SH-SY5Y (cell line): Measurements from ENCODE around the gene KRTAP10-5.

Experiments
- GATA2 ChIP-seq: IDR thresholded peaks from 2 replicates; pipeline ENCODE4 v1.6.1; 2011; ENCODE audit warnings: mild to moderate bottlenecking, low read depth, low read length
- GATA3 ChIP-seq: IDR thresholded peaks from 2 replicates; pipeline ENCODE4 v1.6.1; 2011; ENCODE audit warnings: low read depth, mild to moderate bottlenecking, low read length, moderate library complexity

- TF ChIP-seq GATA2 = no peak
- TF ChIP-seq GATA3 = no peak
These were observed 33.8 kb upstream of the KRTAP10-5 start for GRCh38 chr21:44614161-44614631.
